WTC11 (cell line): Measurements from ENCODE around the gene CFAP20. TPM values are rescaled to one million over a fixed set of nuclear protein-coding genes. Genes with fewer than 3 reads are reported as not detected.

Experiments used
- ATAC-seq: fragments of 200-7000 bp; cut with Tn5 transposase; 2 replicates; pipeline ENCODE4 v1.10.0; 2021; ENCODE audit warnings: mild to moderate bottlenecking, moderate library complexity
- CTCF ChIA-PET: fragments of 300-600 bp; sonication (Branson Sonifier 250); formaldehyde crosslinking; loops from one replicate; lab custom pipeline; 2021; ENCODE audit warnings: antibody characterized with exemption; lab: Charles Lee
- POLR2A ChIA-PET: fragments of 350-600 bp; sonication (Branson Sonifier 250); formaldehyde crosslinking; loops from one replicate; lab custom pipeline; 2021; ENCODE audit warnings: antibody characterized with exemption; lab: Charles Lee
- DNase-seq: peaks from one replicate; pipeline ENCODE4 v3.0.0; 2021; ENCODE audit warnings: low spot score
- H3K27ac Mint-ChIP-seq: 2 replicates; pipeline ENCODE4 v1.8.0; 2021; ENCODE audit warnings: mixed read lengths
- H3K27me3 Mint-ChIP-seq: 2 replicates; pipeline ENCODE4 v1.8.0; 2021; ENCODE audit warnings: low read depth, mild to moderate bottlenecking, moderate library complexity, mixed read lengths
- H3K36me3 Mint-ChIP-seq: 2 replicates; pipeline ENCODE4 v1.8.0; 2021; ENCODE audit warnings: mixed read lengths
- H3K4me1 Mint-ChIP-seq: 2 replicates; pipeline ENCODE4 v1.8.0; 2022; ENCODE audit warnings: mixed read lengths
- H3K4me3 Mint-ChIP-seq: 2 replicates; pipeline ENCODE4 v1.8.0; 2021; ENCODE audit warnings: mild to moderate bottlenecking, moderate library complexity, mixed read lengths
- H3K9me3 Mint-ChIP-seq: 2 replicates; pipeline ENCODE4 v1.8.0; 2021; ENCODE audit warnings: mixed read lengths
- AFF4 ChIP-seq: sonication (generic); formaldehyde crosslinking; IDR thresholded peaks from 2 replicates; pipeline ENCODE4 v1.8.1; 2023; ENCODE audit warnings: mild to moderate bottlenecking, missing genetic modification reagents, borderline replicate concordance
- AR ChIP-seq: fragments of 250-450 bp; sonication (Bioruptor Pico); IDR thresholded peaks from 2 replicates; pipeline ENCODE4 v1.9.0; 2021; ENCODE audit warnings: mild to moderate bottlenecking
- ATF2 ChIP-seq: sonication (generic); formaldehyde crosslinking; IDR thresholded peaks from 2 replicates; pipeline ENCODE4 v1.8.1; 2022; ENCODE audit warnings: low read depth, missing genetic modification reagents, borderline replicate concordance
- CREB1 ChIP-seq: sonication (generic); formaldehyde crosslinking; IDR thresholded peaks from 2 replicates; pipeline ENCODE4 v1.8.0; 2023; ENCODE audit warnings: mild to moderate bottlenecking, missing genetic modification reagents
- ESRRA ChIP-seq: sonication (generic); formaldehyde crosslinking; IDR thresholded peaks from 2 replicates; pipeline ENCODE4 v1.8.1; 2022; ENCODE audit warnings: mild to moderate bottlenecking, missing genetic modification reagents, borderline replicate concordance
- FOXJ3 ChIP-seq: sonication (generic); formaldehyde crosslinking; IDR thresholded peaks from 2 replicates; pipeline ENCODE4 v1.9.0; 2021; ENCODE audit warnings: missing genetic modification reagents, mild to moderate bottlenecking, borderline replicate concordance
- FOXK1 ChIP-seq: sonication (generic); formaldehyde crosslinking; IDR thresholded peaks from 2 replicates; pipeline ENCODE4 v1.8.0; 2022; ENCODE audit warnings: mild to moderate bottlenecking, moderate library complexity, missing genetic modification reagents
- FOXP4 ChIP-seq: sonication (generic); formaldehyde crosslinking; IDR thresholded peaks from 2 replicates; pipeline ENCODE4 v1.8.0; 2022; ENCODE audit warnings: mild to moderate bottlenecking, missing genetic modification reagents
- IRF1 ChIP-seq: sonication (generic); formaldehyde crosslinking; IDR thresholded peaks from 2 replicates; pipeline ENCODE4 v1.8.0; 2023; ENCODE audit warnings: missing genetic modification reagents
- IRF2 ChIP-seq: sonication (generic); formaldehyde crosslinking; IDR thresholded peaks from 2 replicates; pipeline ENCODE4 v1.8.0; 2022; ENCODE audit warnings: low read depth, missing genetic modification reagents, borderline replicate concordance
- NFYB ChIP-seq: sonication (generic); formaldehyde crosslinking; conservative IDR thresholded peaks from 2 replicates; pipeline ENCODE4 v1.8.0; 2022; ENCODE audit warnings: low read depth, missing genetic modification reagents
- NR1H2 ChIP-seq: sonication (generic); formaldehyde crosslinking; IDR thresholded peaks from 2 replicates; pipeline ENCODE4 v1.9.0; 2021; ENCODE audit warnings: mild to moderate bottlenecking, moderate library complexity, missing genetic modification reagents
- OVOL2 ChIP-seq: fragments of 250-450 bp; sonication (Bioruptor Pico); IDR thresholded peaks from 2 replicates; pipeline ENCODE4 v1.9.0; 2021; ENCODE audit warnings: mild to moderate bottlenecking, borderline replicate concordance
- PRRX2 ChIP-seq: fragments of 250-450 bp; sonication (Bioruptor Pico); IDR thresholded peaks from 2 replicates; pipeline ENCODE4 v1.8.0; 2021; ENCODE audit warnings: mild to moderate bottlenecking
- RORB ChIP-seq: fragments of 250-450 bp; sonication (Bioruptor Pico); IDR thresholded peaks from 2 replicates; pipeline ENCODE4 v1.9.0; 2021; ENCODE audit warnings: mild to moderate bottlenecking
- SMAD4 ChIP-seq: sonication (generic); formaldehyde crosslinking; IDR thresholded peaks from 2 replicates; pipeline ENCODE4 v1.8.0; 2022; ENCODE audit warnings: mild to moderate bottlenecking, missing genetic modification reagents
- STAT6 ChIP-seq: sonication (generic); formaldehyde crosslinking; conservative IDR thresholded peaks from 2 replicates; pipeline ENCODE4 v1.8.1; 2023; ENCODE audit warnings: mild to moderate bottlenecking, low read depth, missing genetic modification reagents, moderate library complexity
- ZNF281 ChIP-seq: sonication (generic); formaldehyde crosslinking; IDR thresholded peaks from 2 replicates; pipeline ENCODE4 v1.8.0; 2023; ENCODE audit warnings: mild to moderate bottlenecking, missing genetic modification reagents
- total RNA-seq: library from RNA; stranded (reverse); gene quantifications from 3 replicates; pipeline ENCODE4 v1.2.3, GENCODE V29; 2021

Gene CFAP20
- total RNA-seq, 1 experiment from 2014 or later = 41.9 TPM

- TF ChIP-seq FOXP4 (no peak), IRF2 (no peak), FOXK1 (no peak)
- TF ChIP-seq, all 79 proteins: peak for 0
These were observed 29.3 kb downstream of the CFAP20 start (continued) for GRCh38 chr16:58099956-58100300.

GRCh38 chr16:58099097-58099955, 29.9 kb downstream of the CFAP20 start:
- no peak for TF ChIP-seq ATF2 (CRISPR knock-in tag)
- TF ChIP-seq RORB (CRISPR knock-in tag) = no peak
- no peak for TF ChIP-seq CREB1 (CRISPR knock-in tag)
- TF ChIP-seq AFF4 (CRISPR knock-in tag) = no peak
- TF ChIP-seq STAT6 (CRISPR knock-in tag) = no peak
- no peak for TF ChIP-seq NR1H2 (CRISPR knock-in tag)
- no peak for TF ChIP-seq ESRRA
- TF ChIP-seq PRRX2 (CRISPR knock-in tag) = no peak
- TF ChIP-seq AR (CRISPR knock-in tag) = no peak
- no peak for TF ChIP-seq IRF1 (CRISPR knock-in tag)
- no peak for TF ChIP-seq ZNF281 (CRISPR knock-in tag)
- TF ChIP-seq FOXJ3 (CRISPR knock-in tag) = no peak
- TF ChIP-seq SMAD4 = no peak
- no peak for TF ChIP-seq OVOL2
- no peak for TF ChIP-seq NFYB
- Mint-ChIP-seq H3K36me3 (no peaks in the 10 kb centered on the region), H3K9me3 (no peaks in the 10 kb centered on the region), H3K27me3 (peaks cover 2% of the 10 kb centered on the region), H3K4me3 (no peak overlapping the region), H3K27ac (no peak overlapping the region), H3K4me1 (peaks cover 19% of the 10 kb centered on the region)
- no peak for DNase-seq
- no peak for ATAC-seq
- CTCF ChIA-PET = interaction anchor here (0.6 to 6.4 kb wide), 6 partner anchors 10 to 30 kb away, joined by 3 to 92 read pairs (median 6); partner anchors contain the start of gene CFAP20
- POLR2A ChIA-PET = no interaction called here
